Endometrium (tissue), 2 donors: ENCODE measurements around the gene EDN3.
A peak's percentile ranks its signal among the peaks of the same experiment; 100 is the strongest.
"Not testable (repeated sequence)": the region's sequence is repeated elsewhere in the genome, so short reads cannot be mapped to it uniquely, and the experiment has no call there.

Experiments
- FAIRE-seq: peaks from 2 replicates; lab custom pipeline; 2012; peaks lifted over from hg19 to GRCh38; lab: Jason Lieb, UNC
- donor health status: control.
- donor health status: control.

The EDN3 gene

GRCh38 chr20:59336540-59336939 is 36.1 kb downstream of the EDN3 start:
- FAIRE-seq, result no peak

- not testable (repeated sequence) for FAIRE-seq
These were observed 38.0 kb downstream of the EDN3 start for GRCh38 chr20:59338444-59338843.

- FAIRE-seq, result no peak
These were observed 39.9 kb downstream of the EDN3 start for GRCh38 chr20:59340201-59340885.

- not testable (repeated sequence) for FAIRE-seq
These were observed 41.0 kb downstream of the EDN3 start for GRCh38 chr20:59341285-59342022.

GRCh38 chr20:59342023-59342957 is 41.9 kb downstream of the EDN3 start:
- FAIRE-seq, result no peak

- FAIRE-seq, result no peak
These were observed 45.6 kb downstream of the EDN3 start for GRCh38 chr20:59346061-59346460.

GRCh38 chr20:59349277-59349676 is 48.9 kb downstream of the EDN3 start:
- no peak for FAIRE-seq

GRCh38 chr20:59350330-59351156 is 50.1 kb downstream of the EDN3 start:
- peak; percentile 53 for FAIRE-seq

- FAIRE-seq, result no peak
These were observed 51.0 kb downstream of the EDN3 start for GRCh38 chr20:59351157-59352040.

GRCh38 chr20:59352541-59352940 is 52.1 kb downstream of the EDN3 start:
- FAIRE-seq, result no peak

GRCh38 chr20:59352990-59353389 is 52.6 kb downstream of the EDN3 start:
- no peak for FAIRE-seq

GRCh38 chr20:59354460-59354859 is 54.0 kb downstream of the EDN3 start:
- no peak for FAIRE-seq

- FAIRE-seq, result no peak
These were observed 54.8 kb downstream of the EDN3 start for GRCh38 chr20:59355242-59355641.

GRCh38 chr20:59356662-59357165 is 56.3 kb downstream of the EDN3 start:
- no peak for FAIRE-seq

- FAIRE-seq, result not testable (repeated sequence)
These were observed 58.4 kb downstream of the EDN3 start for GRCh38 chr20:59358793-59359192.

GRCh38 chr20:59359906-59360725 is 59.7 kb downstream of the EDN3 start:
- no peak for FAIRE-seq

- FAIRE-seq, result no peak
These were observed 60.5 kb downstream of the EDN3 start for GRCh38 chr20:59360934-59361333.

GRCh38 chr20:59361411-59361810 is 61.0 kb downstream of the EDN3 start:
- FAIRE-seq, result no peak

GRCh38 chr20:59363101-59363500 is 62.7 kb downstream of the EDN3 start:
- no peak for FAIRE-seq

- FAIRE-seq, result no peak
These were observed 64.2 kb downstream of the EDN3 start for GRCh38 chr20:59364611-59365010.
